GM12878 (cell line): ENCODE results near the gene MTCH2. TPM values are rescaled to one million over a fixed set of nuclear protein-coding genes. Genes with fewer than 3 reads are reported as not detected.

ENCODE experiments used
- ATAC-seq: fragments of 200-7000 bp; cut with Tn5 transposase; 3 replicates; pipeline ENCODE4 v1.9.1; 2020; ENCODE audit warnings: mild to moderate bottlenecking, moderate library complexity
- BruUV-seq: library from RNA; stranded (reverse); fragments of 400-500 nt; replicated peaks from 2 replicates; lab custom pipeline; 2021; lab: Mats Ljungman, UMichigan
- CTCF ChIA-PET: fragments of 300-600 bp; sonication (Branson Sonifier 250); formaldehyde crosslinking; extraction: SDS; loops from one replicate; lab custom pipeline; 2021; ENCODE audit warnings: inconsistent platforms; lab: Yijun Ruan, JAX
- POLR2A ChIA-PET: fragments of 350-600 bp; formaldehyde crosslinking; extraction: SDS; loops from one replicate; lab custom pipeline; 2021; ENCODE audit warnings: inconsistent platforms; lab: Charles Lee
- RAD21 ChIA-PET: fragments of 300-600 bp; sonication (Branson Sonifier 250); formaldehyde crosslinking; loops from one replicate; lab custom pipeline; 2023; ENCODE audit warnings: antibody characterized with exemption; ENCODE audit not compliant: unreplicated experiment; lab: Charles Lee
- SMC1A ChIA-PET: fragments of 300-600 bp; sonication (Branson Sonifier 250); formaldehyde crosslinking; loops from one replicate; lab custom pipeline; 2023; ENCODE audit not compliant: unreplicated experiment, uncharacterized antibody; lab: Charles Lee
- DNase-seq: peaks from one replicate; pipeline ENCODE4 v3.0.0-alpha.2; 2011; ENCODE audit warnings: low read depth, low spot score
- FAIRE-seq: peaks from 3 replicates; lab custom pipeline; 2011; peaks lifted over from hg19 to GRCh38; lab: Jason Lieb, UNC
- H2AFZ ChIP-seq: 2 replicates; pipeline ENCODE4 v1.6.0; 2011; ENCODE audit warnings: low read depth, low read length, control low read depth; ENCODE audit not compliant: control insufficient read depth
- H3K27ac ChIP-seq: 2 replicates; pipeline ENCODE4 v1.5.1; 2011; ENCODE audit warnings: control low read depth; ENCODE audit not compliant: control insufficient read depth, insufficient read depth
- H3K27me3 ChIP-seq, 2 experiments: replicated peaks in 1 of 2; 2 replicates each; pipeline versions ENCODE4 v1.6.0 to v1.6.1; 2011; ENCODE audit warnings: low read length in 1 of 2; ENCODE audit not compliant: control insufficient read depth in 2 of 2, insufficient read depth in 2 of 2
- H3K36me3 ChIP-seq, 2 experiments: 2 replicates each; pipeline ENCODE4 v1.5.1; 2011; ENCODE audit warnings: low read length in 1 of 2; ENCODE audit not compliant: control insufficient read depth in 2 of 2, insufficient read depth in 2 of 2
- H3K4me1 ChIP-seq: 2 replicates; pipeline ENCODE4 v1.6.1; 2011; ENCODE audit warnings: mild to moderate bottlenecking, low read length, moderate library complexity, mixed read lengths; ENCODE audit not compliant: control insufficient read depth, insufficient read depth
- H3K4me2 ChIP-seq: 2 replicates; pipeline ENCODE4 v1.6.0; 2011; ENCODE audit warnings: control low read depth; ENCODE audit not compliant: control insufficient read depth, insufficient read depth
- H3K4me3 ChIP-seq: fragments of 200-600 bp; sonication (generic); 2 replicates; pipeline ENCODE4 v1.5.1; 2016
- H3K79me2 ChIP-seq: 2 replicates; pipeline ENCODE4 v1.6.0; 2011; ENCODE audit warnings: low read length; ENCODE audit not compliant: control insufficient read depth, insufficient read depth
- H3K9ac ChIP-seq: 2 replicates; pipeline ENCODE4 v1.8.0; 2011; ENCODE audit warnings: low read length, control low read depth, mixed read lengths; ENCODE audit not compliant: control insufficient read depth, insufficient read depth
- H3K9me3 ChIP-seq: replicated peaks from 3 replicates; pipeline ENCODE4 v1.5.1; 2011; ENCODE audit warnings: mild to moderate bottlenecking, low read length; ENCODE audit not compliant: control insufficient read depth, insufficient read depth
- H4K20me1 ChIP-seq: 2 replicates; pipeline ENCODE4 v1.6.0; 2011; ENCODE audit not compliant: control insufficient read depth, insufficient read depth
- FOS ChIP-seq: IDR thresholded peaks from 3 replicates; pipeline ENCODE4 v1.6.1; 2011; ENCODE audit warnings: borderline replicate concordance; ENCODE audit not compliant: insufficient read length; ENCODE audit errors: extremely low read depth
- IKZF2 ChIP-seq, 2 experiments: fragments of 450-650 bp; IDR thresholded peaks; 2 replicates each; pipeline ENCODE4 v1.6.1; 2017; ENCODE audit warnings: mild to moderate bottlenecking in 2 of 2, moderate library complexity in 2 of 2
- IRF4 ChIP-seq: IDR thresholded peaks from 2 replicates; pipeline ENCODE4 v1.6.1; 2011; ENCODE audit warnings: low read depth, low read length
- JUND ChIP-seq: IDR thresholded peaks from 2 replicates; pipeline ENCODE4 v1.6.1; 2012; ENCODE audit warnings: low read depth, mild to moderate bottlenecking, low read length, improper control_type of control experiment, moderate library complexity
- MAX ChIP-seq: IDR thresholded peaks from 2 replicates; pipeline ENCODE4 v1.6.1; 2012; ENCODE audit warnings: low read depth, low read length, improper control_type of control experiment
- MYB ChIP-seq: fragments of 150-350 bp; IDR thresholded peaks from 2 replicates; pipeline ENCODE4 v1.6.1; 2014; ENCODE audit warnings: mild to moderate bottlenecking, low read depth, low read length, borderline replicate concordance
- NR2C2 ChIP-seq: IDR thresholded peaks from 2 replicates; pipeline ENCODE4 v1.6.1; 2011; ENCODE audit warnings: borderline replicate concordance, low read depth; ENCODE audit not compliant: control insufficient read depth, insufficient read length
- SMAD1 ChIP-seq: fragments of 450-650 bp; IDR thresholded peaks from 2 replicates; pipeline ENCODE4 v1.6.1; 2018; ENCODE audit warnings: mild to moderate bottlenecking, low read depth; ENCODE audit not compliant: partially characterized antibody
- STAT1 ChIP-seq: fragments of 450-650 bp; conservative IDR thresholded peaks from 2 replicates; pipeline ENCODE4 v1.6.1; 2014; ENCODE audit warnings: antibody characterized with exemption, mild to moderate bottlenecking
- STAT3 ChIP-seq: IDR thresholded peaks from 2 replicates; pipeline ENCODE4 v1.6.1; 2011; ENCODE audit warnings: low read depth, low read length, improper control_type of control experiment
- ZNF384 ChIP-seq: IDR thresholded peaks from 2 replicates; pipeline ENCODE4 v1.6.1; 2012; ENCODE audit warnings: low read depth, mild to moderate bottlenecking, low read length, improper control_type of control experiment, borderline replicate concordance
- WGBS: methylation state at CpG from one replicate; pipeline ENCODE4 v1.1.6; 2016; ENCODE audit warnings: low lambda C conversion rate; ENCODE audit not compliant: insufficient replicate concordance, insufficient coverage; ENCODE audit errors: missing lambda C conversion rate; 5-methylcytosine and 5-hydroxymethylcytosine counted together
- in situ Hi-C: fragments of 300-500 bp; cut with MboI; formaldehyde crosslinking; loops from 9 replicates; pipeline ENCODE4 v1.14.3; 2018; ENCODE audit warnings: mixed read lengths
- intact Hi-C: fragments of 100-400 bp; cut with micrococcal nuclease; formaldehyde crosslinking; loops from one replicate; pipeline ENCODE4 v1.14.2; 2022; ENCODE audit not compliant: unreplicated experiment
- polyA plus RNA-seq, 11 experiments: library from polyadenylated mRNA; depleted of rRNA in 4 of 11; unstranded in 6 of 11; stranded (reverse) in 5 of 11; fragments of >200 nt; fragmentation: Nextera tagmentation in 4 of 11; fragmentation: Illumina TruSeq in 1 of 11; extraction: Ambion mirVana in 4 of 11; extraction: Trizol in 1 of 11; gene quantifications; 1 replicate in 1 of 11; 2 replicates in 10 of 11; pipeline versions ENCODE4 v1.2.1 to v1.2.3, GENCODE V29; 2011 to 2016; ENCODE audit warnings: inconsistent platforms in 2 of 11, missing spikeins in 2 of 11, low read depth in 1 of 11
- total RNA-seq, 4 experiments: library from RNA; depleted of rRNA in 3 of 4; stranded (reverse); fragments of >200 nt in 3 of 4; fragmentation: Illumina TruSeq in 1 of 4; extraction: Trizol in 1 of 4; gene quantifications; 2 replicates each; pipeline versions ENCODE4 v1.2.1 to v1.2.3, GENCODE V29; 2013 to 2021

MTCH2 gene
- total and polyA plus RNA-seq, 10 of the 15 experiments (the other 5 are each of a cell fraction or from before 2014, with no cell fraction given): 72.4 to 341 (median 144) TPM

- no peak for FAIRE-seq
- Histone ChIP-seq H3K4me1 (peaks cover 9% of the 10 kb centered on the region), H3K27ac (no peak overlapping the region), H3K9ac (no peak overlapping the region), H3K4me2 (no peak overlapping the region; the same call in 1 of the 2 replicates), H4K20me1 (0 out of 2 replicates have a peak, but pooled peaks cover 3% of the 10 kb centered on the region), H3K36me3 (peaks cover 10 to 42% of the 10 kb centered on the region in 2 experiments), H3K27me3 (no peaks in the 10 kb centered on the region), H3K79me2 (peaks cover 16% of the 10 kb centered on the region), H3K9me3 (no peaks in the 10 kb centered on the region), H2AFZ (no peak overlapping the region), H3K4me3 (no peak overlapping the region)
- CTCF ChIA-PET: interaction anchor here (0.6 to 1.0 kb wide), 3 partner anchors 23 to 99 kb away, joined by 3 read pairs; no protein-coding TSS in a partner anchor
- SMC1A ChIA-PET: interaction anchor here (0.9 kb wide), 1 partner anchor 50 kb away, joined by 4 read pairs; no protein-coding TSS in a partner anchor
- DNase-seq: no peak
- POLR2A ChIA-PET: interaction anchor here (0.5 kb wide), 1 partner anchor 98 kb away, joined by 3 read pairs; no protein-coding TSS in a partner anchor
- RAD21 ChIA-PET: interaction anchor here (1.1 kb wide), 1 partner anchor 61 kb away, joined by 3 read pairs; no protein-coding TSS in a partner anchor
- intact Hi-C loops: no loop called here
- ATAC-seq: no peak
- TF ChIP-seq FOS (no peak), JUND (no peak), IRF4 (no peak), SMAD1 (no peak), NR2C2 (no peak), ZNF384 (no peak), MYB (no peak), STAT1 (no peak), STAT3 (no peak), IKZF2 (IDR thresholded peaks at IDR 0.05) (no peak), MAX (no peak)
- BruUV-seq: TSS peak; percentile 24
- in situ Hi-C loops: no loop called here
- 88% methylated on average over 11 of the region's 11 CpGs for WGBS
Observed at GRCh38 chr11:47573321-47573720, 69.0 kb downstream of the MTCH2 start.
